Jurkat, Clone E6-1 (cell line): Measurements from ENCODE around the gene XRCC1.
"Not testable (repeated sequence)": the region's sequence is repeated elsewhere in the genome, so short reads cannot be mapped to it uniquely, and the experiment has no call there.

Experiments
- DNase-seq: peaks from one replicate; pipeline ENCODE4 v3.0.0-alpha.2; 2011; ENCODE audit warnings: low read depth, low spot score
- H3K4me3 ChIP-seq: 2 replicates; pipeline ENCODE4 v1.5.1; 2011; ENCODE audit warnings: mild to moderate bottlenecking, low read length, control low read depth, moderate library complexity

Gene XRCC1

DNA sequence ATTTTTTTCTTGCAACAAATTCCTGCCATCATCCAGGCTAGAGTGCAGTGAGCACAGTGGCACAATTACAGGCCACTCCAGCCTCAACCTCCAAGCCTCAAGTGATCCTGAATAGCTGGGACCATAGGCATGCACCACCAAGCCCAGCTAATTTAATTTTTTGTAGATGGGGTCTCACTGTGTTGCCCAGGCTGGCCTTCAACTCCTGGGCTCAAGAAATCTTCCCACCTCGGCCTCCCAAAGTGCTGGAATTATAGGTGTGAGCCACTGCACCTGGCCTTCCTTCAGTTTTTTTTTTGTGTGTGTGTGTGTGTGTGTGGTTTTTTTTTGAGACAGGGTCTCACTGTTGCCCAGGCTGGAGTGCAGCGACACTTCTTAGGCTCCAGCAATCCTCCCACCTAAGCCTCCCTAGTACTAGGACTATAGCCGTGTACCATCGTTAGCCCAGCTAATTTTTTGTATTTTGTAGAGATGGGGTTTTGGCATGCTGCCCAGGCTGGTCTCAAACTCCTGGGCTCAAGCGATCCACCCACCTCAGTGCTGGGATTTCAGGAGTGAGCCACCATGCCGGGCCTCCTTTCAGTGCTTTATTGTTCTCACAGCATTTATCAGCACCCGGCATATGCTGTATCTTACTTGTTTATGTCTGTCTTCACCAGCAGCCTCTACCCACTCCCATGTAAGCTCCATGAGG lies 30.7 kb upstream of the XRCC1 start:
- no peak overlapping the region for H3K4me3 ChIP-seq
- DNase-seq, result no peak

- not testable (repeated sequence) for DNase-seq, H3K4me3 ChIP-seq
These were observed 25.0 kb upstream of the XRCC1 start for GRCh38 chr19:43600326-43600725.

DNA sequence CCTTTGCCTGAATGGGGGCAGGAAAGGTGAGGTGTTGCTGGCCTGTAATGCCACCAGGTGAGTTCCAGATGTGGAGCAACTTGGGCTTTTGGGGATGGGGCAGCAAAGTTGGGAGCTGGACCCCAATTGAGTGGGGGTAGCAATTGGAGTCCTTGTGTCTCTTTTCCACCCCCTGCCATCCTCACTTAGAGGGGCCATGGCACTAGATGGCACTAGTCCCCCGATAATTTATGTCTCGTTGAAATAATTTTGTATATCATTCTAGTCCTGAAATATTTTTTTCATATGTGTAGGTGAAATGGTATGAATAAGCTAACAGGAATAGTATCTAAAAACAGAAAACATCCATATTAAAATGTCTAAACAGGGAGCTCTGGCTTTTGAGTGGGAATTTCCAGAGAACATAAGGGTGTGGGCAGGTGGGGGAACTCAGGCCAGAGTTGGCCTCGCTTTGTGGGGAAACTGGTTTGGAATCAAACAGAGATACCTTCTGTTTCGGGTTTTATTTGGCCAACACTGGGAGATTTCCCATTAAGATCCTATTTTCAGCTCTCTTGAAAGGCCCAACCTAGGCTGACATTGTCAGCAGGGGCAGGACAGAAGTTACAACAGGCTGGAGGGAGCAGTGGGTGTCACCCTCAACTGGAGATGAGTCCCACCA lies 24.4 kb upstream of the XRCC1 start:
- H3K4me3 ChIP-seq, result no peak overlapping the region
- DNase-seq, result no peak

DNA sequence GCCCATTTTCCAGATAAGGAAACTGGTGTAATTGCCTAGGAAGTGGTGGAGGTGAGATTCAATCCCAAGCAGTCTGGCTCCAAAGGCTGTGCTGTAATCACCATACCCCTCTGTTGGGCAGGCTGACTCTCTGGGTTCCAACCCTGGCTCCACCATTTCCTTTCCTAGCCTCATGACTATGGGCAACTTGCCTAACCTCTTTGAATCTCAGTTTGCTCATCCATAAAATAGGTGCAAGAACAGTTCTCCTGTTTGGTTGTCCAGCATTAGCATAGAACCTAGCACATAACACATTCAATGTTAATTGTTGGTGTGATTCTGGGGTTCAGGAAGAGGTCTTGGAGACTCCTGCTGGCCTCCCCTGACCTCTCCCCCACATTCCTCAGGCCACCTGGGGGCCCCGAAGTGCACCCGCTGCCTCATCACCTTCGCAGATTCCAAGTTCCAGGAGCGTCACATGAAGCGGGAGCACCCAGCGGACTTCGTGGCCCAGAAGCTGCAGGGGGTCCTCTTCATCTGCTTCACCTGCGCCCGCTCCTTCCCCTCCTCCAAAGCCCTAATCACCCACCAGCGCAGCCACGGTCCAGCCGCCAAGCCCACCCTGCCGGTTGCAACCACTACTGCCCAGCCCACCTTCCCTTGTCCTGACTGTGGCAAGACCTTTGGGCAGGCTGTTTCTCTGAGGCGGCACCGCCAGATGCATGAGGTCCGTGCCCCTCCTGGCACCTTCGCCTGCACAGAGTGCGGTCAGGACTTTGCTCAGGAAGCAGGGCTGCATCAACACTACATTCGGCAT lies 23.3 kb upstream of the XRCC1 start:
- no peak overlapping the region for H3K4me3 ChIP-seq
- no peak for DNase-seq

- no peak for DNase-seq
- peak overlapping the region; percentile 90 for H3K4me3 ChIP-seq
These were observed 22.5 kb upstream of the XRCC1 start for GRCh38 chr19:43597876-43598275.

DNA sequence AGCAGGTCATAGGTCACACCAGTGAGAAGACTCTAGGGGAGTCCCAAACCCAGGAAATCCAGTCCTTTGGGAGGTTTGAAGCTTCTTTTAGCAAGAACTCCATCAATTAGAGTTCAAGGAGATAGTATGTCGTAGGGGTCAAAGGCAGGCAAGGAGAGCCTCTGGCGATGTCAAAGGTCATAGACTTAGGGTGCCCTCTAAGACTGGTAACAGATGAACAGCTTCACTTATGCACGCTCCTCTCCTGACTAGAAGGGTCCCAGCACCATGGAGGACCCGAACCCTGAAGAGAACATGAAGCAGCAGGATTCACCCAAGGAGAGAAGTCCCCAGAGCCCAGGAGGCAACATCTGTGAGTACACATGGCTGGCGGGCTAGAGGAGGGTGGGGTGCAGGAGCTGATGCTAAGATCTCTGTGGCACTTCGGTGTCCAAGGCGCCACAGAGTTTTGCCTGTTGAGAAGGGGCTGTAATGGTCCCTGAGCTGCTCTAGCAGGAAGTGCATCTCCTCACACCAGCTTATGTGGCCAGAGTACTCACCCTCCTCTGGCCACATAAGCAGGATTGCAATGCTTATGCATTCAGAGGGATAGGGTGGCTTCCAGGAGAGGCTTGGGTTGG lies 21.6 kb upstream of the XRCC1 start:
- no peak for DNase-seq
- H3K4me3 ChIP-seq, result peak overlapping the region; percentile 90

- peak; percentile 99 for DNase-seq
- H3K4me3 ChIP-seq, result peak within 1 kb of the TSS; percentile 90
These were observed 20.9 kb upstream of the XRCC1 start, which contains the start of the genes IRGQ and ZNF576 for GRCh38 chr19:43595999-43596841. Gene IRGQ, minus strand, starts transcription at chr19:43596134. Its CDS starts 796 bp downstream, at chr19:43595338. Gene ZNF576, plus strand, starts transcription at chr19:43596595. Its CDS starts 514 bp downstream, at chr19:43597109.

- no peak for DNase-seq
- peak overlapping the region; percentile 90 for H3K4me3 ChIP-seq
These were observed 20.3 kb upstream of the XRCC1 start for GRCh38 chr19:43595605-43595998.

GRCh38 chr19:43594710-43595604 lies 19.6 kb upstream of the XRCC1 start:
- DNase-seq, result peak; percentile 71
- H3K4me3 ChIP-seq, result peak overlapping the region; percentile 90

DNA sequence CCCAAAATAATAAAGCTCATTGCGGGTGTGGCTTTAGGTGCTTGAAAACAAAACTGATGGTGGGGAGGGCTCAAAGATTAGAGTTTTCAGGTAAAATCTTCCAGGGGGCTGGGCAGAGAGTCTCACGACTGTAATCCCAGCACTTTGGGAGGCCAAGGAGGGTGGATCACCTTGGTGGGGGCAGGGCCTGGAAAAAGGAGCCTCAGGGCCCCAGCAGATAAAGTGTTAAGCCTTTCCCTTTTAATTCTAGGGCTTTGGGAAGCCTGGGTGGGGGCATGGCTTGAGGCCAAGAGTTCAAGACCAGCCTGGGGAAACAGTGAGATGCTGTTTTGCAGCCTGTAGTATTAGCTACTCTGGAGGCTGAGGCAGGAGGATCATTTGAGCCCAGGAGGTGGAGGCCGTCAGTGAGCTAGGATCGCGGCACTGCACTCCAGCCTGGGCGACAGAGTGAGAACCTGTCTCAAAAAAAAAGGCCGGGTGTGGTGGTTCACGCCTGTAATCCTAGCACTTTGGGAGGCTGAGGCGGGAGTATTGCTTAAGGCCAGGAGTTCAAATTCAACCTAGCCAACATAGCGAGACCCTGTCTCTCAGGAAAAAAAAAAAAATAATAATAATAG lies 18.9 kb upstream of the XRCC1 start:
- peak overlapping the region; percentile 90; the same call in 1 of the 2 replicates for H3K4me3 ChIP-seq

GRCh38 chr19:43592800-43593350 lies 17.5 kb upstream of the XRCC1 start:
- DNase-seq, result no peak

More for the DNA sequence above, 18.9 kb upstream of the XRCC1 start:
- DNase-seq, result no peak

DNA sequence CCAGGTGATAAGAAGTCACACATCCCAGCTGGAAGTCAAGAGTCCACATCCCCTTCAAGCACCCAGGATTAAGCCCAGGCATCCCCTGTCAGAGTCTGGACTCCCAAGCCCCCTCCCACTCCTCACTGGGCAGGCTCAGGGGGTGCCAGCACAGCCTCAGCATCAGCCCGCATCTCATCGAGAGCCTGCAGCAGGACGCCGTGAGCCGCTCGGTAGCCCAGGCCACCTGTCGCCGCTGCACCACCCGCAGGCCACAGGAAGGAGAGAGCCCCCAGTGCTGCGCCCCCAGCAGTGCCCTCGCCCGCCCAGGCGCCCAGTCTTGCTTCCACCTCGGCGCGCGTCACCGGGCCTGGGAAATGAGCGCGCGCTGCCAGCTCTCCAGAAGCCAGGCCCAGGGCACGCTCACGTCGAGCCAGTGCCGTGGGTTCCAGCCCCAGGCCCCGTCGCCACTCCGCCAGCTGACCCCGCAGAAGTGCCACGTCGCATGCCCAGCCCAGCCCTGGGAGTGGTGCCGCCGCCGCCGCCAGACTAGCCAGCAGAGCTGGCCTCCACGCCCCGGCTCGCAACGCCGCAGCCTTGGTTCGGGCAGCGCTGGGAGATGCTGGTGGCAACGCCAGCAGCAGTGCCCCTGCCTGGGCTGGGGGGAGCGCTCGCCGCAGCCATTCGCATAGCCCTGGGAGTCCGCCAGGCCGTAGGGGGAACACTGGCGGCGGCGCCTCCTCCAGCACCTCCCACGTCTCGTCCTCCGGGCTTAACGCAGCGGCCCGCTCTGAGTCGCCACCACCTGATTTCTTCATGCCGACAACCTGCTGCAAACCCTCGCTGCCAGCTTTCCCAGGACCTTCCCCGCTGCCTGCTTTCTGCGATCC lies 16.8 kb upstream of the XRCC1 start:
- no peak overlapping the region for H3K4me3 ChIP-seq
- DNase-seq, result no peak

More at GRCh38 chr19:43592800-43593350, 17.5 kb upstream of the XRCC1 start:
- H3K4me3 ChIP-seq, result no peak overlapping the region

- no peak overlapping the region for H3K4me3 ChIP-seq
- DNase-seq, result no peak
These were observed 14.4 kb upstream of the XRCC1 start for GRCh38 chr19:43589678-43590077.

DNA sequence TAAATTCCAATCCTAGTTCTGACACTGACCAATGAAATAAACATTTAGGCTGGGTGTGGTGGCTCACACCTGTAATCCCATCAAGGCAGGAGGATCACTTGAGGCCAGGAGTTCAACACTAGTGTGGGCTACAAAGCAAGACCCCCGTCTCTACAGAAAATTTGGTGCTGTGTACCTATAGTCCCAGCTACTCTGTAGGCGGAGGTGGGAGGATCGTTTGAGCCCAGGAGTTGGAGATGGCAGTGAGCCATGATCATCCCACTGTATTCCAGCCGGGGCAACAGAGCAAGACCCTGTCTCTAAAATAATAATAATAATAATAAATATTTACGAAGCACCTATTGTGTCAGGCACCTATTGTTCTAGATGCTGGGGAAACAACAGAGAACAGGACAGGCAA lies 13.9 kb upstream of the XRCC1 start:
- DNase-seq, result no peak
- H3K4me3 ChIP-seq, result no peak overlapping the region

GRCh38 chr19:43587029-43587428 lies 11.7 kb upstream of the XRCC1 start:
- H3K4me3 ChIP-seq, result not testable (repeated sequence)

GRCh38 chr19:43586346-43586745 lies 11.0 kb upstream of the XRCC1 start:
- no peak for DNase-seq
- H3K4me3 ChIP-seq, result no peak overlapping the region

More at GRCh38 chr19:43587029-43587428, 11.7 kb upstream of the XRCC1 start:
- DNase-seq, result not testable (repeated sequence)
